HG03575 (cell line): Measurements from ENCODE around the gene SLC26A1.

ENCODE experiments used
- ATAC-seq: cut with Tn5 transposase; IDR thresholded peaks from one replicate; pipeline ENCODE4 v1.9.1; 2021; ENCODE audit not compliant: unreplicated experiment, insufficient number of reproducible peaks, low FRiP score; ENCODE audit errors: extremely low read depth

SLC26A1 gene

DNA sequence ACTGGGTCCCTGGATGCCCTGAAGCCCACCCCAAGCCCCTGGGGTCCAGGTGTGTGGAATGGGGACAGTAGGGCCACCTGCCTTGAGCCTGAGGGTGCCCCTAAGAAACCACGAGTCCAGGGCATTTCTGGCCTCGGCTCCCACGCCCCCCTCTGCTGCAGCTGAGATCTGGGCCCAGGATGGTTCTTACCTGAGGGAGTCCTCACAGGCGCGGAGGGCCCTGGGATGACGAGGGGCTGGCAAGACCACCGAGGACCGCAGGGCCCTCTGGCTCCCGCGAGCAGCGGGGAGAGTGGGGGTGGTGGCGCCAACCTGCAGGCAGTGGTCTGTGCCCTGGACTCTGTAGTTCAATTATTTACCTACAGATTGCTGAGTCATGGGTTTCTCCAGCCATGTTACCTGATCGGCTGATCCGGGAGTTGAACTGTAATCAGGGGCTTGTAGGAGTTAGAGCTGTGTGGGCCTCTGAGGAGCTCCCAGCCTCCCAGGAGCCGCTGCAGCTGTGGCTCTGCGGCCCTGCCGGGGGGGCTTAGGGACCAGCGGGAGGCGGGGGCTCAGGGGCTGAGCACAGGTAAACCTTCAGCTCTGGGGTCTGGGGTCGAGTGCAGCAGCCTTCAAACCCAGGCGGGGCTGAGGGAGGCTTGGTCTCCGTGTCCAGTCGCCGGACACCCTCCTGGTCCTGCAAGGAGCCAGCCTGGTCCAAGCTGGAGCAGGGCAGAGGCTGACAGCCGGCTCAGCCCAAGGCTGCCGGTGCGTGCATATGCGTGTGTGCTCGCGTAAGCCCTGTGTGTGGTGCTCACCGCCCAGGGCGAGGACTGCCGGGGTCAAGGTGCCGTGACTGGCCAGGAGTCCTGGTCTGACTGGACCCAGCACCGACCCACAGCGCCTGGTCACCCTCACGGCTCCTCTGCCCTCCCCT is at the start of gene SLC26A1:
Gene SLC26A1 (minus strand): TSS at position 294 of the 919 bp plus-strand sequence. CDS start 1,701 bp downstream, outside the sequence.
- ATAC-seq: no peak

DNA sequence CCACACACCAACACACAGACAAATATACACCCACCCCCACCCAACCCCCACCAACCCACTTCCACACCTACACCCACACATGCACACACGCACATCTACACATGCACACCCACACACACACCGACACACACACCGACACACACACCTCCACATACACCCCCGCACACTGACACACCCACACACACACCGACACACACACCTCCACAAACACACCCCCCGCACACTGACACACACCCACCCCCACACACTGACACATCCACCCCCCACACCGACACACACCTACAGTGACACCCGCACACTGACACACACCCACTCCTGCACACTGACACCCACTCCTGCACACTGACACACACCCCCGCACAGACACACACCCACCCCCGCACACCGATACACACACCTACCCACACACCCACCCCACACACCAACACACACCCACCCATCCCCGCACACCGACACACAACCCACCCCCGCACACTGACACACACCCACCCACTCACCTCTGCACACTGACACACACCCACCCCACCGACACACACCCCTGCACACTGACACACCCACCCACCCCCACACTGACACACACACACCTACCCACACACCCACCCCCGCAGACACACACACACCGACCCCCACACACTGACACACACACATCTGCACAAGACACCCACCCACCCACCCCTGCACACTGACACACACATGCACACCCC is 49.3 kb upstream of the SLC26A1 start:
- no peak for ATAC-seq

DNA sequence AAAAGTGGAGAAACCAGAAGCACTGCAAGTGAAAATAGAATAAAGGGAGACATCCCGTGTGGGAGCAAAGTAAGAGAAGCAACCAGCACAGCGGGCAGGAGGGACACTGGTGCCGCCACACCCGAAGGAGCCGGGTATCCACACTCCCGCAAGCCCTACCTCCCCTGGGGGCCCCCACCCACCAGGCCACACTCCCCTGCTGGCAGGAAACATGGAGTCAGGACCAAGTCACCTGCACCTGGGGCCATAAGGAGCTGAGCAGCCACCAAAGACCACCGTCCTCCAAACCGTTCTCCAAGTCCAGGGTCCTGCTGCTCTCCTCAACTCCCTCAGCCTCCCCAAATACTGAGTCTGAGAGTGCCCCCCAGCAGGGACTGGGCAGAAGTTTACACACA is 48.7 kb upstream of the SLC26A1 start:
- no peak for ATAC-seq

DNA sequence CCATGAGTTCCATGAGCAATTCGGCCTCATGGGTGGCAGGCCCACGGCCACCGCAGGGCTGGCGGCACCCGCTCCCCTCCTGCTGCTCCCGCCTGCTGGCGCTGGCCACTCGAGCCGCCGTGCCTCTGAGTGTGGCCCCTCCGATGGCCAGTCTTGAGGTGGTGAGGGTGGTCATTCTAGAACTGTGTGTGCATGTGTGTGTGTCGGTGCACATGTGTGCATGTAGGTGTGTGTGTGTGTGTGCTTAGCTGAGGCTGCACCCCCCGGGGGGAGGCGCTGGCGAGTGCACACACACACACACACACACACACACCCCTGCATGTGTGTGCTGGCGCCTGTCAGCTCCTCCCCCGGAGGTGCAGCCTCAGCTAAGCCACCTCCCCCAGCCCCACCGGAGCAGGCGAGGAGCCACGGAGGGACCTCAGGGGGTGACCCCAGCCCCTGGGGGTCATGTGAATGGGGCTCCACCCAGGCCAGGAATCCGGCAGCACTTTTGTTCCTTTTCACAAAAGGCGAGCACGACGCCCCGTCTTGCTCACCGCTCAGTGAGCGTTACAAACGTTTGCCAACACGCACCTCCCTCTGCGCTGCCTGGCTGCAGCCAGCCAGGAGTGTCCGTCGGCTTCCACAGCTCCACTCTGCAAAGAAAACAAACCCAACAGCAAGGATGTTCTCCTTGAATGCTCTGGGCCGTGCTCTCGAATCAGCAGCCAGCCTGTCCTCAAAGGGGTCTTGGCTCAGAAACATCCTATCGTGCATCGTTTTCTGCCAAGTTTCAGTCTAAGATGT is 48.1 kb upstream of the SLC26A1 start:
- ATAC-seq: no peak

DNA sequence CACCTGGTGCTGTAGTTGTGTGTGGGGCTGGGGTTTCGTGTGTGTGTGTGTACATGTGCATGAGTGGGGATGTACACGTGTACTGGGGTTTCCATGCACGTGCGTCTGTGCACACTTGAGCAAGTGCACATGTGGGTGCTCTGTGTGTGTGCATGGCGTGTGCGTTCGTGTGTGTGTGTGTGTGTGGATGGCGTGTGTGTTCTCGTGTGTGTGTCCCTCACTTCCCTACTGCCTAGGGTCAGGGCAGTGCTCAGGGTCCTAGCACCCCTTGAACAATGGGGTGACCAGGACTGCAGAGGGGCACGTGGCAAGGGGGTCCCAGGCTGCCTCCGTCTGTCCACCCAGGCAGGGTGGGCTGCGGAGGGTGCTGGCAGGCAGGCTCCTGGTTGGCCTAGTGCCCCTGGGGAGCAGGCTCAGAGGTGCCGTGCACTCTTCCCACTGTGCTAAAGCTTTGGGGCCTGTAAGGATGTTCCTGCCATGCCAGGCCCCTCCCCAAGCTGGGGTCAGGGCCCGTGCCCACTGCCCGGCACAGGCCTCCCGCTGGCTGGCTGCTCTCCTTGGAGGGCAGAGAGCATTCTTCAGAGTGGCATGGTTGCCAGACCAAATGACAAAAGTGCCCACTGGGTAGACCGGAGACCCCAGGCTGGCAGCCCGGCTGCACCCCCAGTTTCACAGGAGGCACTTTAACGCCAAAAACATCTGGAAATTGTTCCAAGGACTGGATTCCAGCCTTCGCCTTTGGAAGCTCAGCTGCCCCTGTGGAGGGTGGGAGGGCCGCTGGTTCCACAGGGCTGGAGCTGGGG is 47.3 kb upstream of the SLC26A1 start:
- ATAC-seq: no peak

DNA sequence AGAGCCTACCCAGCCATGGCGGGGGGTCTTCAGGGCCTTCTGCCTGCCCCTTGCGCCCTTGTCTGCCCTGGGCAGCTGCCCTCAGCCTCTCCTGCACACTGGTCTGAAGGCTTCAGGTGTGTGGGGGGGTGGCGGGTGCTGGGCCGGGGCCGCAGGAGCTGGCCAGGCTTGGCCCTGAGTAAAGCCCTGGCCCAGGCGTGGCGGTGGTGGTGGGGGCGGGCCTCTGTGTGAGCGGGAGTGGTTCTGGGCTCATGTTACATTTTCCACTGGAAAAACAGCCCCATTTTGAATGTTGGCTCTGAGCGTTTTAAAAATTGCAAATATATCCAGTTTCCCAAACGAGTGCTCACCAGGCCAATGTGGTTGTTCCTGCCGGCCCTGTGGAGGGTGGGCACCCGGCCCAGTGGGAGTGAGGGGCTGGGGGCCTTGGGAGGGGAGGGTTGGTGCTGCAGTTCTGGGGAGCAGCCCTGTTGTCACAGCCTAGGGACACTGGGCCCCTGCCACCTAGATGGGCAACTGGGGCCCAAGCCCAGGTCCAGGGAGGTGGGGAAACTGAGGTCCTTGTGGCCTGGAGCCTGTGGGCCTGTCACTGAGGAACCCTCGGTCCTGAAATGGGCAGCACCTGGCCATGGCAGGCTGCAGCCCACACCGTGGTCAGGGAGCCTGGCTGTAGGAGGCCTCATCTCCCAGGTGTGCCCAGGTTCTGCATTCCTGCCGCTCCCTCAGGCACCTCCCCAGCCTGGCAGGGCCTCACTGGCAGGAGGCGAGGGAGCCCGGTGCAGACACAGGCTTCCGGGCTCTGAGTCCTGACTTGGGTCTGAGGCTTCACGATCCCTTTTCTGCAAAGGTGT is 46.5 kb upstream of the SLC26A1 start:
- no peak for ATAC-seq

DNA sequence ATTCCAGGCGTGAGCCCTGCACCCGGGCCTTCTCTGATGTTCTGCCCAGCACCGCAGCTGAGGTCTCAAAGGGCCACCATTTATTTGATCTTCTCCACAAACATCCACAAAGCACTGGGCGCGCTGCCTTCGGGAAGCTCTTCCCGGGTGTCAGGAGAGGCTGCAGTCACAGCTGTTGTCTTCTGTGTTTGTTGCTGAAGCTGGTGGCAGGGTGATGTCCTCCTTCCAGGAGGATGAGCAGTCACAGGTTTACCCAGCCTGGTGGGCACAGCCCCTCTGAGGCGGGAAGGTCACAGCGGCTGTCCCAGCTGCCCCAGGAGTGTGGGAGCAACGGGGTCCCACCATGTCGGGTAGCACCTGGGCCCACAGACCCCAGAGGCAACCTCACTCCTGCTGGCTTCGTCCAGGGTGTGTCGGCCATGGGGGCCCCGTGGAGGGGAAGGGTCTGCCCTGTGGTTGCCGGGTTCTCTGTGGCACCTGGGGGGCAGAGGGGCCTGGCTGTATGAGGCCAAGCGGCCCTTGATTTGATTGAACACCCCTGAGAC is 45.8 kb upstream of the SLC26A1 start:
- no peak for ATAC-seq

- no peak for ATAC-seq
Observed at GRCh38 chr4:1036976-1037810, 44.0 kb upstream of the SLC26A1 start.

- ATAC-seq: no peak
Observed at GRCh38 chr4:1036095-1036494, 42.9 kb upstream of the SLC26A1 start.

DNA sequence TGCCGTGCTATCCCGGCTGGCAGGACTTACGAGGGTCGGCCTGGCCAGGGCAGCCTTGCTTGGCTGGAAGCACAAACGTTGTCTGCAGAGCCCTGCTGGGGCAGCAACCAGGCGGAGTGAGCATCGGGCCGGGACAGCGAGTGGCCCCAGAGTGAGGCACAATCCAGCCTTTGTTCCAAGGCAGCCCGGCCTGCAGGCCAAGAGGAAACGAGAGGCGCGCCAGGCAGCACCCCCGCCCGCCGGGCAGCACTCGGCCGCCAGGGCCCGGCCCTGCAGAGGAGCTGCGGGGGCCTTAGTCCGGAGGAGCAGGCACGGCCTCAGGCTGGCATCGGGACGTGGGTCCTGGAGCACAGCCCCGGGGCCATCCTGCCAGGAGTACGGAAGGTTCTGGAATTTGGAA is 42.3 kb upstream of the SLC26A1 start:
- no peak for ATAC-seq

GRCh38 chr4:1033840-1034551 is 40.8 kb upstream of the SLC26A1 start:
- no peak for ATAC-seq

GRCh38 chr4:1032861-1033260 is 39.7 kb upstream of the SLC26A1 start:
- no peak for ATAC-seq

DNA sequence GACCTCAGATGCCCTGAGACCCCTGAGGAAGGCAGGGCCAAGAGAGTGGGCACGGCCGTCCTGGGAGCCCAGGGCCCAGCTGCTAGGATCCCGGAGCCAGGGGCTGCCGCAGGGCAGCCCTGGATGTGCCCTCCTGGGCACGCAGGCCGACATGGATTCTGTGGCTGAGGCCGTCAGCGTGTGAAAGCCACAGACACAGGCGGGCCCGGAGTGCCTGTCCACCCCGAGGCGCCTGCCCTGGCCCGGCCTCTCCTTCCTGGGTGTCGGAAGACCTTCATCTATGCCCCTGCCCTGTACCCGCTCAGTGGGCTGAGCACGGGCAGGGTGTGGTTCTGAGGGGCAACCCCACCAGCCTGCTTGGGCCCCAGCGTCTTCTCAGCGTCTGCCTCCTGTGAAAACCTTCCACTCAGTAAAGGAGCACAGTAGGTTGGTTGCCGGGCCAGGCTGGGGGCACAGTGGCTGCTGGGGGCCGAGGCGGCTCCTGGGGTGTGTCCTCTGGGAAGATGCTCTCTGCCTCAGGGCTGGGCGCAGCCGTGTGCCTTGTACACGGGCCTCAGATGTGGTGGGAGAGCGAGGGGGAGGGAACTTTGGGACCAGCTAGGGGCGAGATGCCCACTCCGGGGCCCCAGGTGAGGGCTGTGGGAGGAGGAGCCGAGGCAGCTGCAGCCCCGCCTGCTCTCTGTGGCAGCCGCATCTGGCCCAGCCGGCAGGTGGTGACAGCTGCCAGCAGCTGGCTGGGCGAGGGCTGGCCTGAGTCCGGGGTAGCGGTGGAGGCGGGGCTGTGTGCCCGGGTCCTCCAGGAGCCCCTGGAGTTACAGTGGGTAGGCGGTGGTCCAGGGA is 39.0 kb upstream of the SLC26A1 start:
- no peak for ATAC-seq

DNA sequence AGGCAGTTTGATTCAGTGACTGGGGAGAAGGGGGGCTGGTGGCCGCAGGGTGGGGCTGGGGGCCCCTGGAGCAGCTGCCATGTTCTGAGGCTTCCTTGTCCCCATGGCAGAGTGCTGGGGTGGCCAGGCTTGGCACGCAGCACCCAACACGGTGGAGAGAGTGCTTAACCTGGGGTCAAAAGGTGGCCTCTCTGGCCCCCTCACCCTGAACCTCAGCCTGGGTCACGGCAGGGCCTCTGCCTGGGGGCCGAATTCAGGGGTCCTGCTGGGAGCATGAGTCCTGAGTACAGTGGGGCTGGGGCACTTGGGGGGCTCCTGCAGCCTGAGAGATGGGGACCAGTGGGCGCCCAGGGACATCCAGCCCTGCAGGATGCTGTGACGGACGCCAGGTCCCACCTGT is 38.1 kb upstream of the SLC26A1 start:
- no peak for ATAC-seq

- no peak for ATAC-seq
Observed at GRCh38 chr4:1030559-1030958, 37.4 kb upstream of the SLC26A1 start.
